Smooth muscle cell (in vitro differentiated cells): Measurements from ENCODE around the gene NEK11. TPM values are rescaled to one million over a fixed set of nuclear protein-coding genes. Genes with fewer than 3 reads are reported as not detected.
"Not testable (repeated sequence)": the region's sequence is repeated elsewhere in the genome, so short reads cannot be mapped to it uniquely, and the experiment has no call there.

Source experiments
- DNase-seq: peaks from one replicate; lab custom pipeline; 2025; ENCODE audit not compliant: unreplicated experiment; lab: John Stamatoyannopoulos, UW
- H2AFZ ChIP-seq: fragments of 200-600 bp; sonication (generic); 2 replicates; pipeline ENCODE4 v1.6.0; 2016; ENCODE audit warnings: antibody characterized with exemption, low read depth, mild to moderate bottlenecking
- H3F3A ChIP-seq: fragments of 200-600 bp; sonication (generic); 2 replicates; pipeline ENCODE4 v1.6.0; 2017; ENCODE audit warnings: antibody characterized with exemption, low read depth
- H3K27ac ChIP-seq: fragments of 200-600 bp; sonication (generic); 2 replicates; pipeline ENCODE4 v1.5.1; 2016; ENCODE audit warnings: low read depth, mild to moderate bottlenecking
- H3K27me3 ChIP-seq: fragments of 200-600 bp; sonication (generic); 2 replicates; pipeline ENCODE4 v1.6.1; 2016; ENCODE audit warnings: low read depth, mild to moderate bottlenecking
- H3K36me3 ChIP-seq: fragments of 200-600 bp; sonication (generic); 2 replicates; pipeline ENCODE4 v1.5.1; 2016; ENCODE audit warnings: low read depth
- H3K4me1 ChIP-seq: fragments of 200-600 bp; sonication (generic); 2 replicates; pipeline ENCODE4 v1.5.1; 2016; ENCODE audit warnings: low read depth
- H3K4me2 ChIP-seq: fragments of 200-600 bp; sonication (generic); 2 replicates; pipeline ENCODE4 v1.6.0; 2016; ENCODE audit warnings: mild to moderate bottlenecking
- H3K4me3 ChIP-seq: fragments of 200-600 bp; sonication (generic); 2 replicates; pipeline ENCODE4 v1.5.1; 2016; ENCODE audit warnings: mild to moderate bottlenecking
- H3K79me2 ChIP-seq: fragments of 200-600 bp; sonication (generic); 2 replicates; pipeline ENCODE4 v1.6.0; 2016; ENCODE audit warnings: low read depth, mild to moderate bottlenecking
- H3K9ac ChIP-seq: fragments of 200-600 bp; sonication (generic); 2 replicates; pipeline ENCODE4 v1.6.0; 2016; ENCODE audit warnings: low read depth
- H3K9me3 ChIP-seq: fragments of 200-600 bp; sonication (generic); replicated peaks from 2 replicates; pipeline ENCODE4 v1.5.1; 2016; ENCODE audit warnings: low read depth
- H4K20me1 ChIP-seq: fragments of 200-600 bp; sonication (generic); 2 replicates; pipeline ENCODE4 v1.6.0; 2016; ENCODE audit warnings: low read depth
- WGBS: methylation state at CpG from one replicate; pipeline ENCODE4 v1.1.7; 2016; ENCODE audit warnings: low lambda C conversion rate; 5-methylcytosine and 5-hydroxymethylcytosine counted together
- polyA plus RNA-seq: library from polyadenylated mRNA; unstranded; fragments of >200 nt; fragmentation: Nextera tagmentation; extraction: Ambion mirVana; gene quantifications from 2 replicates; pipeline ENCODE4 v1.2.1, GENCODE V29; 2016
- total RNA-seq: library from RNA; depleted of rRNA; stranded (reverse); fragments of >200 nt; gene quantifications from 2 replicates; pipeline ENCODE4 v1.2.3, GENCODE V29; 2014
- TF ChIP-seq, protein P1 (sequence below): fragments of 200-600 bp; sonication (generic); IDR thresholded peaks from 2 replicates; pipeline ENCODE4 v1.5.1; 2017; ENCODE audit warnings: borderline replicate concordance, mild to moderate bottlenecking, antibody characterized with exemption; ENCODE audit not compliant: insufficient read depth, poor library complexity, severe bottlenecking

Gene NEK11
- total and polyA plus RNA-seq, 2 experiments from 2014 or later, result 3.0 to 3.3 TPM

DNA sequence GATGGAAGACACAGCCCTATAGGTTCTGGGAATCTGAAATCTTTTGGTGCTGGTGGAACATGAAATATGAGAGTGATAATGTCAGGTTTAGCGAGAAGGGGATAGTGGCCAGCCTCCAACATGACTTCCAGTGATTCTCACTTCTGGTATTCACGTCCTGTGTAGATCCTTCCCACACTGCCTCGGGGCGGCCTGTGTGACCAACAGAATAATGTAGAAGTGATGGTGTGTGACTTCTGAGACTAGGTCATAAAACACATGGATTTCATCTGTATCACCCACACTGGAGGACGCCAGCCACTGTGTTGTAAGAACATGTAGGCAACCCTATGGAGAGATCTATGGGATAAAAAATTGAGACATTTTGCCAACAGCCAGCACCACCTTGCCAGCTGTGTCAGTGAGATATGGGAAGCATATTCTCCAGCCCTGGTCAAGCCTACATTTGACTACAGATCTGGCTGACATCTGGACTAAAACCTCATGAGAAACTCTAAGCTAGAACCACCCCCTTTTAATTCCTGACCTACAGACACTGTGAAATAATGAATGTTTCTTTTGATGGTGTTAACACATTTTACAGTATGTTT lies 329.4 kb downstream of the NEK11 start:
- no peaks in the 10 kb centered on the region for H4K20me1 ChIP-seq
- H3K4me3 ChIP-seq, result no peak overlapping the region
- no peaks in the 10 kb centered on the region for H3K27me3 ChIP-seq
- no peaks in the 10 kb centered on the region for H3F3A ChIP-seq
- no peak overlapping the region for H3K4me2 ChIP-seq
- TF ChIP-seq, protein P1, sequence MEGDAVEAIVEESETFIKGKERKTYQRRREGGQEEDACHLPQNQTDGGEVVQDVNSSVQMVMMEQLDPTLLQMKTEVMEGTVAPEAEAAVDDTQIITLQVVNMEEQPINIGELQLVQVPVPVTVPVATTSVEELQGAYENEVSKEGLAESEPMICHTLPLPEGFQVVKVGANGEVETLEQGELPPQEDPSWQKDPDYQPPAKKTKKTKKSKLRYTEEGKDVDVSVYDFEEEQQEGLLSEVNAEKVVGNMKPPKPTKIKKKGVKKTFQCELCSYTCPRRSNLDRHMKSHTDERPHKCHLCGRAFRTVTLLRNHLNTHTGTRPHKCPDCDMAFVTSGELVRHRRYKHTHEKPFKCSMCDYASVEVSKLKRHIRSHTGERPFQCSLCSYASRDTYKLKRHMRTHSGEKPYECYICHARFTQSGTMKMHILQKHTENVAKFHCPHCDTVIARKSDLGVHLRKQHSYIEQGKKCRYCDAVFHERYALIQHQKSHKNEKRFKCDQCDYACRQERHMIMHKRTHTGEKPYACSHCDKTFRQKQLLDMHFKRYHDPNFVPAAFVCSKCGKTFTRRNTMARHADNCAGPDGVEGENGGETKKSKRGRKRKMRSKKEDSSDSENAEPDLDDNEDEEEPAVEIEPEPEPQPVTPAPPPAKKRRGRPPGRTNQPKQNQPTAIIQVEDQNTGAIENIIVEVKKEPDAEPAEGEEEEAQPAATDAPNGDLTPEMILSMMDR, result no peak
- no peak overlapping the region for H3K9ac ChIP-seq
- no peak overlapping the region for H2AFZ ChIP-seq
- H3K9me3 ChIP-seq, result no peaks in the 10 kb centered on the region
- no peak overlapping the region for H3K27ac ChIP-seq
- H3K79me2 ChIP-seq, result no peaks in the 10 kb centered on the region
- H3K36me3 ChIP-seq, result no peaks in the 10 kb centered on the region
- peaks cover 7% of the 10 kb centered on the region for H3K4me1 ChIP-seq
- 77% methylated on average over 5 of the region's 5 CpGs for WGBS
- DNase-seq, result no peak

DNA sequence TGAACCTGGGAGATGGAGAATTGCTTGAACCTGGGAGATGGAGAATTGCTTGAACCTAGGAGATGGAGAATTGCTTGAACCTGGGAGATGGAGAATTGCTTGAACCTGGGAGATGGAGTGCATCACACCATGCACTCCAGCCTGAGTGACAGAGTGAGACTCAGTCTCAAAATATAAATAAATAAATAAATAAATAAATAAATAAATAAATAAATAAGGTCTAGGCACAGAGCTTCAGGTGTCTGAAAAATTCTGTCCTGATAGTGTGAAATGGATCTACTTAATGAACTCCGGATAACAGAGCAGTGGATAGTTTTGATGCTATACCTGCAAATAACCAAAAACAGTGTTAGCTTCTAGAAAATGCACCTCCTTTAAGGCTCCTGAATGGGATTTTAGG lies 330.6 kb downstream of the NEK11 start:
- no peak for DNase-seq
- Histone ChIP-seq H3K9me3 (no peaks in the 10 kb centered on the region), H3K36me3 (no peaks in the 10 kb centered on the region), H3F3A (no peaks in the 10 kb centered on the region), H3K27me3 (no peaks in the 10 kb centered on the region), H3K79me2 (no peaks in the 10 kb centered on the region), H3K4me1 (no peaks in the 10 kb centered on the region), H3K9ac (no peak overlapping the region), H3K27ac (no peak overlapping the region), H2AFZ (no peak overlapping the region), H3K4me2 (no peak overlapping the region), H4K20me1 (no peaks in the 10 kb centered on the region), H3K4me3 (no peak overlapping the region)
- WGBS, result 100% methylated on average over 1 of the region's 1 CpG
- TF ChIP-seq, protein P1, result no peak

DNA sequence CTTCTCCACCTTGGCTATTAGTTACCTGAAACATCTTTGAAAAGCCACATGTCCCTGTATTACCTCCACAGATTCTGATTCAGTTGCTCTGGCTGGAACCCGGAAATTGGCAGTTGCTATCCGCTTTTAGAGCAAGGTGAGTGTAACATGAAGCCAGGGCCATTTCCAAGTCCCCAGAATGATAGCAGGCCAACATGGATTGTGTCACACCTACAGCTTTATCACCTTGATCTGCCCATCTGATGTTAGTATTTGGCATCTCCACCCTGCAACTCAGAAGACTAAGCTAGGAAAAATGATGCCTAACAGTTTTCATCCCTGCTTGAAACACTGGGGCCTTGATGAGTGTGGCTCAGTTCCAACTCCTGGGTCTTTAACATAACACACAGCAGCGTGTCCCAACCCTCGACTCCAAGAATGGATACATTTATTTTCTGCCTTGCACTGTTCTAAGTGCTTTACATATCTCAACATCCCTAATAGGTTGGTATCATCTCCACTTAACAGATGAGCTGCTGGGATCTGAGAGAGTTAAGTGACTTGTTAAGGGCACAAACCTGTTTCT lies 333.6 kb downstream of the NEK11 start:
- no peak overlapping the region for H2AFZ ChIP-seq
- TF ChIP-seq, protein P1, result no peak
- 93% methylated on average over 4 of the region's 4 CpGs for whole genome bisulfite sequencing

DNA sequence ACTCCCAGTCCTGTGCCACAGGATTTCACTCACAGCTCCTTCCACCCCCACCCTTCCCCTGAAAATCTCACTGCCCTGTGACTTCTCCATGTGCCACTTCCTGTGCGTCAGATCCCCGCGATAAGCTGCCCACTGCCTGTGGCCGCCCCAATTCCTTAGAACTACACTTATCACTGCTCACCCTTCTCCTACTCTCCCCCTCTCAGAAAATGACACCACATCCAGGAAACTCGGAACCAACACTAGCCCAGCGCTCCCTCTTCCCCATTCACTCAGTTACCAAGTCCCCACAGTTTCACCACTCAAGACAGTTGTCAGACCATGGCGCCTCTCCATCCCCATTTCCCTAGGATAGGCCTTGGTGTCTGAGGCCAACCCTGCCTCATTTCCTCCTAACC lies 334.4 kb downstream of the NEK11 start:
- not testable (repeated sequence) for H3K9ac ChIP-seq, H3K4me2 ChIP-seq, H2AFZ ChIP-seq, H3K36me3 ChIP-seq, H3K4me3 ChIP-seq, H3K27ac ChIP-seq, H3K9me3 ChIP-seq, H3F3A ChIP-seq, H4K20me1 ChIP-seq, H3K79me2 ChIP-seq, H3K4me1 ChIP-seq, DNase-seq, H3K27me3 ChIP-seq
- WGBS, result 83% methylated on average over 7 of the region's 7 CpGs

More for the DNA sequence above, 333.6 kb downstream of the NEK11 start:
- no peaks in the 10 kb centered on the region for H3K9me3 ChIP-seq
- H3K4me3 ChIP-seq, result no peak overlapping the region
- no peak overlapping the region for H3K27ac ChIP-seq
- H3K4me1 ChIP-seq, result no peaks in the 10 kb centered on the region
- H3K27me3 ChIP-seq, result no peaks in the 10 kb centered on the region
- H3K9ac ChIP-seq, result no peak overlapping the region
- no peak for DNase-seq
- H3K4me2 ChIP-seq, result no peak overlapping the region
- no peaks in the 10 kb centered on the region for H3K36me3 ChIP-seq
- no peaks in the 10 kb centered on the region for H3F3A ChIP-seq
- H3K79me2 ChIP-seq, result no peaks in the 10 kb centered on the region
- no peaks in the 10 kb centered on the region for H4K20me1 ChIP-seq
